ENCODE data around the gene SLIT1.
A peak's percentile ranks its signal among the peaks of the same experiment; 100 is the strongest.
"Not testable (repeated sequence)": the region's sequence is repeated elsewhere in the genome, so short reads cannot be mapped to it uniquely, and the experiment has no call there.

The SLIT1 gene

DNA sequence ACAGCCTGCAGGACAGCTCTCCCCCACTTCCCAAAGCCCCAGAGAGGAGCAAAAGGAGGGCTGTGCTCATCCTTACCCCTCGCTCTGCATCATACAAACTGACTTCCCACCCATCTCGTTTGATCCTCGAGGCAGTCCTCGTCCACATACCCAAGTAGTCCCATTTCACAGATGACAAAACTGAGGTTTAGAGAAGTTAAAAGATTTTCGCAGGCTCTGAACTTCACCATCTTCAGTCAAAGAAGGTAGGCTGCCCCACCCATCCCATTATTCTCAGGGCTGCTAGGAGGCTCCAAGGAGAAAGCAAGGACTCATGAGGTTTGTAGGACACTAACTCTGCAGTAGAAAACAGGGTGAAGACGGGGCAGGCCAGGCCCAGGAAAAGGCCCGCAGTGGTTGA, 147.1 kb downstream of the SLIT1 start:
- DNase-seq: no peak

DNA sequence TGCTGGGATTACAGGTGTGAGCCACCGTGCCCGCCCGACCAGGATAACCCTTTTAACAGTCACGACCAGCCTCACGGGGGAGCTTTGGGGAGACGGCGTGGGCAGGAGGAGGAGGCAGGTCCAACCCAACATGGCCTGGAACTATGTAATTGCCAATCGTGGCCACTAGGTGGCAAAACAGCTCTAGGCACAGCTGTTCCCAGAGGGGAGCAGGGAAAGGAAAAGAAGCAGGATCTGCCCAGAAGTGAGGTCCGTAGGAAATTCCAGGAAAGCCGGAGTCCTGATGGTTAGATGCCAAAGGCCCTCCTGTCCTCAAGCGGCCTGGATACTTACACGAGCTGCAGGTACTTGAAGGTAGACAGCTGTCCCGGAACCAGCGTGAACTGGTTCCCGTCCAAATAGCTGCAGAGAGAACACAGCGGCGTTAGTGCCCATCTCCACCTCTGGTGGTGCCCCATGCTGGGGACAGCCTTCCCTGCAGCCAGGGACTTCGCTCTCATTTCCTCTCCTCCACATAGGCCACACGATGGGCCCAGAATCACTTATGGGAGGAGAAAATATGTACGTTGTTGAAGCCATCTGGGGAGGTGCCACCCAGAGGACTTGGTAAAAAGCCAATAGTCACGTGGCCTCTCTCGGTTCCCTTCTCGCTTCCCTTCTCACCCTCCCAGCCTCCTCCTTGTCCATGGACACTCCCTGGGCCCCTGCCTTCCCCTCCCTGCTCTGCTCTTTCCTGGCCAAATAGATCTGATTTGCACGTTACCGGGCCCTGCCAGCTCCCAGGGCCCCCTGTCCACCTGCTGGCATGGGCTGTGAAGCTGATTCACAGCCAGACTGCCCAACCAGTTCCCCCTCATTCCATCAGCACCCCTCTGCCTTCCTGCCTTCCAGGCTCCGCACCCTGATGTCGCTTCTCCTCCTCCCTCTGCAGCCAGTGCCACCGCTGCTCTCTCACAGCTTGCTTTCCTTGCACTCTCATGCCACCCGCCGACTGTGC, 148.1 kb downstream of the SLIT1 start:
- DNase-seq: peak; percentile 45 to 56

DNA sequence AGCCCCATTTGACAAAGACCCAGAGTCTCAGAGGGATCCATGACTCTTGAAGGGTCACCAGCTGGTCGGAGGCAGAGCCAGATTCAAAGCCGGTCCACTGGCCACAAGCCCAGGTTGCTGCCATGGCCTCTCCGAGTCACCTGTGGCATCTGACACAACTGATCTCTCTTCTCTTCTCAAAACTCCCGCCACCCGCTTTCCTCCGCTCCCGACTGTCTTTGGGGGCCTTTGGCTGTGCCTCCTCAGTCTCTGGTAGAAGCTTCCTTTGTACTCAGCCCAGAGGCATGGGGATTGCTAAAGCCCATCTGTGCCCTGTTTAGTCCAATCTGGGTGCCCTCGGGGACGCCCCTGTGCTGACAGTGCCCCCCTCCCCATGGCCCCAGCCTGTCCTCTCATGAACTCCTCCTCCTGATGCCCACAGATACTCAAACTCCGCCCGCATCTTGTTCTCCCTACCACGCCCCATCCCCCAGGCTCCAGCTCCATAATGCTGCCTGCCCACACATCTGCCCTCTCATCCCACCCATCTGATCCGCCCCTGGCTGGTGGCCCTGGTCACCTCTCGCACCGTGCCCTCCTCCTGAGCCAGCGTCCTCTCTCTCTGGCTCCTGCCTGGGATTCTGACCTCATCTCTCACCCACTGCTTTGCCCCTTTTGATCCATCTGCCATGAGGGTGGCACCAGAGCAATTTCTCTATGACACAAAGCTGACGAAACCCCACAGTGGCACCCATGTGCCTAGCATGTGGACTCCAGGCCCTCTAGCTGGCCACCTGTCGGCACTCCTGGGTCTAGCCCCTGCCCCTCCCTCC, 150.6 kb downstream of the SLIT1 start:
- no peak for DNase-seq

DNA sequence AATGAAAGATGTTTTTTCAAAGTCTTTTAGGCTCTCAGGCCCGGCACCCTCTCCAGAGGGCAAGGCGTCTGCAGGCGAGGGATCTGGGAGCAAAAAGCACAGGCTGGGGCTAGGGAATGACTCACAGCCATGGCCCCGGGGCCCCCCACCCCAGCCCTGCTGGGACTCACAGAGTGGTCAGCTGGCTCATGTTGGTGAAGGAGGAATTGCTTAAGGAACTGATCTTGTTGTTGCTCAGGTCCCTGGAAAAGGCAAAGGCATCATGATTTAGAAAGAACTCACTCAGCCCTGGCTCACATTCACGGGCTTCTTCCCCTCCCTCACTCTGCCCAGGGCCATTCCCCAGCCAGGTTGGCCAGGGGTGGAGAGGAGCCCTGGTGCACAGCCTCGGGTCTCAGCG, 151.5 kb downstream of the SLIT1 start:
- DNase-seq: no peak

DNA sequence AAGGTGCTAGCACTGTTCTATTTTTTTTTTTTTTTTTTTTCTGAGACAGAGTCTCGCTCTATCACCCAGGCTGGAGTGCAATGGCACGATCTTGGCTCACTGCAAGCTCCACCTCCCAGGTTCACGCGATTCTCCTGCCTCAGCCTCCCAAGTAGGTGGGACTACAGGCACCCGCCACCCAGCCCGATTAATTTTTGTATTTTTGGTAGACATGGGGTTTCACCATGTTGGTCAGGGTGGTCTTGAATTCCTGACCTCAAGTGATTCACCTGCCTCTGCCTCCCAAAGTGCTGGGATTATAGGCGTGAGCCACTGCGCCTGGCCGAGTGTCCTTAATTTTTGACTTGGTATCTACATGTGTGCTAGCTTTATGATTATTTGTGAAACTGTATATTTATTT, 151.9 kb downstream of the SLIT1 start:
- DNase-seq: not testable (repeated sequence)

DNA sequence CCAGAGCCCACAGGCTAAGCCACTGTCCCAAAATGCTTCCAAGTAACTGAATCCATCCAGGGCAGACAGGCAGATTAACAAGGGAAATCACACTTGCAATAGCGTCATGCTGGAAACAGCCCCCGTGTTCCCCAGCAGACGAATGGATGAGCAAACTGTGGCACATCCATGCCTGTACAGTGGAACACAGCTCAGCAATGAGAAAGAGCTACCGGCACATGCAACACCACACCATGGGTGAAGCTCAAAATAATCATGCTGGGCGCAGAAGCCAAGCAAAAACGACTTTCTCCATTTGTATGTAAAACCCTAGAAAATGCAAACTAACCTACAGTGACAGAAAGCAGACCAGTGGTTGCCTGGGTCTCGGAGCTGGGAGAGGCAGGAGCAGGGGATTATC, 153.1 kb downstream of the SLIT1 start:
- no peak for DNase-seq

DNA sequence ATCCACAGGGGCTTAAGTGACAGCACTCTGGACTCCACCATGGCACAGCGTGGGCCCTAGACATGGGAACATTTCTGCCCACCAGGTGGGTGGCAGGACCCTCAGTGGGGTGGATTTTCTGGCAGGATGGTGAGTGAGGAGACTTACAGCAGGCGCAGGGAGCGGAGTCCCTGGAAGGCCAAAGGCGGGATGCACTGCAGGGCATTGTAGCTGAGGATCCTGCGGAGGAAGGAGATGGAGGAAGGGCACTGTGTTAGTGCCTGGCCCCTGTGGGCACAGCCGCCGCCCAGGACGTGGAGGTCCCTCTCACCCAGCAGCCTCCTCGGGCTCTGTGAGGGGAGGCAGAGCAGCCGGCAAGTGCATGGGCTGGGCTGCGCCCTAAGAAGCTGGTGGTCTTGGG, 154.3 kb downstream of the SLIT1 start:
- DNase-seq: no peak

DNA sequence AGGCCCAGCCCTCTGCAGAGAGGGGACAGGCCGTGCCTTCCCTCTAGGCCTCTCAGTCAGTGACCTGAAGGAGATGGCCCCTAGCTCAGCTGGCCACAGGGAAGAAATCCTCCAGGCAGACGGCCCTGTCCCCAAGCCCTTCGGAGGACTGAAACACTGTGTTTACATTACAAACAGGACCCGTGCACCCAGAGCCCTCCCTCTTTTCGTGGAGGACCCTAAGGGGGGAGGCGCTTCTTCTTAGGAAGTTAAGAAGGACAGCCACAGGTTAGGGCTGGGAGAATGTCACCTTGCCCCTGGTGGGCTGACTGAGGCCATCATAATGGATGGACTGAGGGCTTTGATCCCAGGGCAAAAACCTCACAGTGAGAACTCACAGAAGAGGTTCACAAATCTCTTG, 154.9 kb downstream of the SLIT1 start:
- no peak for DNase-seq

DNA sequence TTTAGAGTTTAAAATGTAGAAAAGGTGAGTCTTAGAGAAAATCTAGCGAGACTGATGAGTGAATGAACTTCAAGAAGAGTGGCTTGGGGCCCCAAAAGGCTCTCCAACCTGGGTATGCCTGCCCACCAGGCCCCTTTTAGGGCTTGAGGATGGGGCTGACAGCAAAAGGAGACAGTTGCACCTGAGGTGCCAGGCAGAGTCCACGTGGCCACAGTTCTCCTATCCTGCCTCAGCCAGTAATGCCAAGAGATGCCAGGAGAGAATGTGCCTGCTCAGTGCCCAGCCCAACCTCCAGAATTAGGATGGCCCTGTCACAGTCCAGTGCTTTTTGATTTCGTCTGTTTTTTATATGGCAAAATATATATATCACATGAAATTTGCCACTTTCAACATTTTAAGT, 156.5 kb downstream of the SLIT1 start:
- DNase-seq: no peak

DNA sequence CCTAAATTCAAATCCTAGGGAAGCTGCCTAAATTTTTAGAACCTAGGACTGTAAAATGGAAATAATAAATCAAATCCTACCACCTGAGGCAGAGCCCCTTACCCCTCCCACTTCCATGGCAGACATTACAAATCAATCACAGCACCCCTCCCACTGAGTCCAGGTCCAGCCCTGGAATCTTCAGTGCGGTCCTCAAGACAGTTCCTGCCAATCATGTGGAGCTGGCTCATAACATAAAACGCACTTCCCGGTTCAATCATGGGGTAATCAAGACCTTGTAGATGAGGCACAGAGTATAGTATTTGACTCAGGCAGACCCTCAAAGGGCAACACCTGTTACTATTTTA, 157.0 kb downstream of the SLIT1 start:
- no peak for DNase-seq

DNA sequence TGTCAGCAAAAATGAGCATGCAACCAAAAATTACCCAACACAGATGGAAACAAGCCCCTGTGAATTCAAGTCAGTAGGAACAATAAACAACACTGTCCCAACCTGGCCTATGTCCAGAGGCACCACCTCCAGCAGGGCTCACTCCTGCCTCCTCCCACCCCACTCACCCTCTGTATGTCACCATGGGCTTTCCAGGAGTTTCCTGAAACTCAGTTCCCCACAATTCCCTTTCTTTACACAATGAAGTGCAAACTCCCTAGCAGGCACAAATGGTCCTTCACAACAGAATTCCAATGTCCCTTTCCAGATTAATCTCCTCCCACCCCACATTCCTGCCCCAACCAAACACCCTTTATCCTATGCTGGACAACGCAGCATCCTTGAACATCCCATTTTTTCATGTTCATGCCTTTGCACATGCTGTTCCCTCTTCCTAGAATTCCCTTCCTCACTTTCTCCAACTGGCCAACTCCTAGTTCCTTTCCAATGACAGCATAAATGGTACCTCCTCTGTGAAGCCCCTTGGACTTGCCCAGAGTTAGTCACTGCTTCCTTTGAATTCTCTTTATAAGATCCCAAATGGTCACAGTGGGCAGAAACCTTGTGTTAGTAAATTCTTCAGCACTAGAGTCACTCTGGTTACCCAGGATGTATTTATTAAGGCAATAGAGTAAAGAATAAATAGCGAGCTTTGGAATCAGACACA, 157.5 kb downstream of the SLIT1 start:
- DNase-seq: no peak

DNA sequence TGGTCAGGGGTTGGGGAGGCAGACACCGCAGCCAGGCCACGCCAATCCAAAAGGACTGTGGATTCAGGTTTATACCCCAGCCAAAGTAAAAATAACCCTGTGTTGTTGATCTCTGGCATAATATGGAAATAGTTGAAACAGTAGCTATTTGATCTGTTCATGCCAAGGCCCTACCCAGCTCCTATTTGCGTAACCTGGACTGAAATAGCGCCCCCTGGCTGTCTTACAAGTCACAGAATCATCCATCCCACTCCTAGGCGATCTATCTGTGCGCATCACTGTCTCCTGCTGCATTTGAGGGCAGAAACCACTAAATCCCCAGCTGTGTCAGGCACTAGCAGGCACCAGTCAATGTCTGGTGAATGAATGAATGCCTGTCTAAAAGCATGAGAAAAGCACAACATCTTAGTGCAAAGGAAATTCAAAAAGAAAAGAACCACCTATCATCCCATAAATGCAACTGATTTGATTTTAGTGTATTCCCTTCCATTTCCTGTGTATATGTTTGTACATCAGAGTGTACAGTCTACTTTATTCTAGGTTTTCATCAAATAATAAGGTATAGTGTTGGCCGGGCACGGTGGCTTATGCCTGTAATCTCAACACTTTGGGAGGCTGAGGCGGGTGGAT, 160.0 kb downstream of the SLIT1 start:
- DNase-seq: peak in 1 of 2 experiments; percentile 22

DNA sequence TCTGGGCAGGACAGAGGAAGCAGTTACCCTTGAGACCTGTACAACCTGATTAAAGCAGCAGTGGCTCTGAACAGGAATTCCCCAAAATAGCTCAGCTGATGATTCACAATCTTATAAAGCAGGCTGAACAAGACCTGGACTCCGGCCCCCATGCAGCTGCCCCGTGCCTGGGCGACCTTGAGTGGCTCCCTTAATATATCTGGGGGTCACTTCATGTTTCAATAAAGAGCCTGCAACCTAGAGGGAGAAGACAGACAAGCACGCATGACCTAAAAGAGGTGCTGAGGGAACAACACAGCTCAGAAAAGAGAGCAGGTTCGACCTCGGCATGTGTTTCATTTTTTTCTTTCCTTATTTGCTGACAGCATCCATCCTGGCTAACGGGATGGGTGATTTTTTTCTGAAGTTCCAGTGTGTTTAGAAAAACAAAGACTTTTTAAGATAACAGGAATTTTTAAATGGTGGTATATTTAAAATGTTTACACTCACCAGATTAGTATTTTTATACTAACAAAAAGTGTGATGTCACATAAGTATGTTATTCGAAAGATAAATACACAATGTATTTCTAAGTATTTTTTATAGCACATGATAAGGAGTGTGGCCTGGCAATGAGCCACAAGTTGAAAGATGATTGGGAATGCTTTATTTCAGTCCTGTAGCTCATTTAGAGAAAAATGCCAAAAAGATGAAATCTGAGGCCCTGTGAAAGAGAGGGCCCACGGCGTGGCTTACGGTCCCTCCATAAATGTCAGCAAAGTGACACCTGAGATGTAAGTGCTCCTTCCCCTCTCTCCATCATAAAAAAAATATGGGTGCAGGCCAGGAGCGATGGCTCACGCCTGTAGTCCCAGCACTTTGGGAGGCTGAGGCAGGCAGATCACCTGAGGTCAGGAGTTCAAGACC, 161.3 kb downstream of the SLIT1 start:
- no peak for DNase-seq

DNA sequence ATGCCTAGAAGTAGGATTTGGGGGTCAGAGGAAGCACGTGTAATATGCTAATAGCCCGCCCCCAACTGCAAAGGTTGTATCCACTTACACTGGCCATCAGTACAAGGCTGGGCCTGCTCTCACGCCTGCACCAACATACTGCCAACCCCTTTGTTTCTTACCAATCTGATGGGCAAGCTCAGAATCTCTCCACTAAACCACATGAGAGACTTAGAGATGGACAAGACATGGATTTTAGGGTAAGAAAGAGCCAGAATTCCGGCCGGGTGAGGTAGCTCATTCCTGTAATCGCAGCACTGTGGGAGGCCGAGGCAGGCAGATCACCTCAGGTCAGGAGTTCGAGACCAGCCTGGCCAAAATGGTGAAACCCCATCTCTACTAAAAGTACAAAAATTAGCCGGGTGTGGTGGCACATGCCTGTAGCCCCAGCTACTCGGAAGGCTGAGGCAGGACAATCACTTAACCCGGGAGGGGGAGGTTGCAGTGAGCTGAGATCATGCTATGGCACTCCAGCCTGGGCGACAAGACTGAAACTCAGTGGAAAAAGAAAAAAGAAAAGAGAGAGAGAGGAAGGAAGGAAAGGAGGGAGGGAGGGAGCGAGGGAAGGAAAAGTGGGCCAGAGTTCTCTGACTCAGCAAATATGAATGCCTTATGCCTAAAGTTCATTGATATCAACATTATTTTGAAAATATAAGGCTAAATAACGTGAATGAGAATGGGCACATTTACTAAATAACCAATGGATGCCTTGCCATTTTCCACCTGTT, 162.2 kb downstream of the SLIT1 start:
- DNase-seq: no peak

DNA sequence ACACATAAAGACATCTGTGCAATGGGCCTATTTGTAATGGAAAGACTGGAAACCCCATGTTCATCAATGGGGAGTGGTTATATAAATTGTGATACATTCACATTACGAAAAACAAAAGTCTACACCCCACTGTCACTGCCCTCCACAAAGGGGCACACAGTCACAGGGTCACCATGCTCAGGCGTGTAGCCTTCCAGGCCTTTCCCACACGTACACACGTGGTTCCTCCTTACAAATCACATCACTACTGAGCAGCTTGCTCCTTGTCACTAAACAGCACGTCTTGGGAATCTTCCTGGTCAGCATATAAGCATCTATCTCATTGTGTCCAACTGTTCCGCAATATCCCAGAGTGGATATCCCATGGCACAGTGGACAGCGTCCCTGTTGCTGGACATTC, 163.1 kb downstream of the SLIT1 start:
- DNase-seq: no peak

DNA sequence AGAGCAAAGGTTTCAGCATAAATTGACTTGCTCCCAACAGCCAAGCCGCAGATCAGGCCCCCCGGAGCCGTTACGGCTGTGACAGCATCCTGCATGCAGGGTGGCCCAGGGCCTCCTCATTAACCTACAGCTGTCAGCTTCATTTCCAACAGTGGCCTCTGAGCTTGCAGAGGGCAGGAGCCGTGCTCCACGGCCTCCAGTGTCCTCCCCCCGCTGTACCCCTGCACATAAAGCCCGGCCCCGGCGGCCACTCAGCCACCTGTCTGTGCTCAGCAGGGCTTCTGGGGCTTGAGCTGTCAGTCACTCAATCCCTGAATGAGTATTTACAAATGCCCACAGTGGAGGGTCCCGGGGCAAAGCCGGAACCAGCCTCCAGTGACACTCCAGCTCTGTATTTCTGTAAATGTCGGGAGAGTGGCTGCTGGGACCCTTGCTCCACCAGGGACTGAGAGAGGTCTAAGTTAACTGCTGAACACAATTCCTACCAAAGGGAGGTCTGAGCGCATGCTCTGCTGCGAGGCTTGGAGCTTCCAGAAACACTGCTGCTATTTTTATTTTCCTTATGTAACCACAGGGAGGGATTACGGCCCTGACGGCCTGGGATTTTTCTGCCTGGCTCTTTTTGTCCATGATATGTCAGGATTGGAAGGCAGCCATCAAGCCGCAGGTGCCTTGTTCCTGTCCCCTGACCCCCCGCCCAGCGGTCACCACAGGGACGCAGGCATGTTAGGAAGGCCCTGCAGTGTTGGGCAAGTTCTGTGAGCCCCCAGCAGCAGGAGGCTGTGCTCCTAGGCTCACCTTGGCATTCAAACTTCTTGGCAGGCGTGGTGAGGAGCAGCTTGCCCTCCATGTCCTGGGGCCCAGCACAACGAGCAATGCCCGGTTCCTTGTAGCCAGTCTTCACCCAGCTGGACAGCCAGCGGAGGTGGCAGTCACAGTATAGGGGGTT, 165.0 kb downstream of the SLIT1 start:
- no peak for DNase-seq

DNA sequence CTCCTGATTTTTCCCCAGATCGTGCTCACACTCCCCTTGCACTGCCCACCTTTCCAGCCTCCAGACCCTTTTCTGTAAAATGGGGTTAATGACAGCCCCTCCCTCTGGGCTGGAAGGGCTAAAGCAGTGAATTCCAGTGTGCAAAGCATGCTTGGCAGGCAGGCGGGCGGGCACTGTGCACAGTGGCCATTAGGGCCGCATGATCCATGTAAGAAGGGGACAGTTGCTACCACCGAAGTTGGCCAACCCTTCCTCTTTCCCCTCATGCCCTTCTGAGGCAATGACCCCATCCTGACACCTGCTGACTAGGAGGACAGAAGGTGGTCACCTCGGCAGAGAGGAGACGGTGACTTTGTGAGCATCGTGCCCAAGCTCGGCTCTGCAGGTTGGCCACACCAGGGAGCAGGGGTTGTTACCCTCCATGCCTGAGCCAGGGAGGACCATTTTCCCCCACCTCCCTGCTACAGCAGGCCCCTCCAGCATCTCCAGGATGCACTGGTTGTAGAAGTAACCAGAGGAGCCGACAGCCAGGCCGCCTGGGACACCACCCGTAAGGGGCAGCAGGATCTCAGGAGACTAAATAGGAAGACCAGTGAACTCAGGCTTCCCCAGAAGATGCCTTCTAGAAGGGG, 166.4 kb downstream of the SLIT1 start:
- no peak for DNase-seq

DNA sequence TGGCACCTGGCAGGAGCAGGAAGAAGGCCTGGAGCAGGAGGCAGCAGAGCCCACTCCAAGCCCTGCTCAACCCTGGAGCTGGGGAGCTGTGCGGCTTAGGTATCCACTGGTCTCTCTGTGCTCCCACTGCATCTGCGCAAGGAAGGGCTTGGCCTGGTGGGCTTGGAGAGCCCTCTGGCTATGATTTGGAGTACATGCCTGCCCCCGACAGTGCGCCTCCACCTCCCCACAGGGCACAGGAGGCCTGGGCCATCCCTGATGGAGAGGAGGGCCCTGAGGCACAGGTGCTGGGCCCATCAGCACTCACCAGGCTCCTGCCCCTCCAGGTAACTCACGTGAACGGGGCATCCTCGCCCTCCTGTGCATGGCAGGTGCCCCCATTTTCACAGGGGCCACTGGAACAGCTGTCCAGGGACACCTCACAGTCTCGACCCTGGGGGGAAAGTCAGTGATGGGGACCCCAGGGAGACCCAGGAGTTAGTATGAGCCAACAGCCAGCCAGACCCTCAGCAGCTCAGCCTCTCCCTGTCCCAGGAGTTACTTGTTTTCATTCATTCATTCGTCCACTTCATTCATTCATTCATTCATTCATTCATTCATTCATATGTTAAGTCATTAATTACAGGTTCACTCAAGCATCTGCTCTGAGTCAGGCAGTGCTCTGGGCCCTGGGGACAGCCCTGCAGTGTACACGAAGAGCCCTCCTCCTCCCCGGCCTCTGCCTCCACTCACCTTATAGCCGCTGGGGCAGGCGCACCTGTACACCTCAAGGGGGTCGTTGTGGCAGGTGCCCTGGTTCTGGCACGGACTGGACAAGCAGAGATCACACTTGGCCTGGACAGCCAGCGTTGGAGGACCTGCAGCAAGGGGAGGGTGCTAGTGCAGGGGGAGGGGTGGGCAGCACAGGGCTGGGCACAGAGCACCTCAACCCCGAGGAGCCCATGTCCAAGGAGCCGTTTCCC, 167.2 kb downstream of the SLIT1 start:
- no peak for DNase-seq

Measured in NCI-H1930 (cell line).